GM18507 (cell line): ENCODE data around the gene RPS2.

Experiments used
- DNase-seq: peaks from one replicate; pipeline ENCODE4 v3.0.0; 2011; ENCODE audit warnings: low read depth; ENCODE audit not compliant: insufficient read length; ENCODE audit errors: extremely low spot score
- FAIRE-seq: peaks from 2 replicates; lab custom pipeline; 2011; peaks lifted over from hg19 to GRCh38; lab: Jason Lieb, UNC

The RPS2 gene

GRCh38 chr16:1913327-1914083 is 51.1 kb downstream of the RPS2 start:
- DNase-seq: no peak
- FAIRE-seq: no peak

DNA sequence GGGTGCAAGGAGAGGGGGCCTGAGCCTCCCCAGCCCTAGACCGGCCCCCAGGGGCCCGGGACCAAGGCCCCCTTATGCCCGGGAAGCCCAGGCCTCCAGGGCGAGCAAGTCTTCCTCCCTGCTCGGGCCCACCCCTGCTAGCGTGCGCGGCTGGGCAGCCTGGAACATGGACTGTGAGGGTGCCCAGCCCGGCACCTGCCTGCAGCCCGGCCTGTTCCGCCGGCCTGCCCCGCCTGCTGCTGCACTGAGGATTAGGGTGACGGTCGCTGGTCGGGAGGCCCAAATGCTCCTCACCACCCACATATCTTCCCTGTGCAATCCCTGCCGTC is 52.4 kb downstream of the RPS2 start:
- DNase-seq: no peak
- FAIRE-seq: no peak
